Measurements from ENCODE around the gene STON2.

- TF ChIP-seq POLR2A (IDR thresholded peaks at IDR 0.05; ENCODE audit: control extremely low read depth in 1 of 2, low read depth in 2 of 2, low read length in 2 of 2) (no peak), HDAC2 (IDR thresholded peaks at IDR 0.05; ENCODE audit: borderline replicate concordance in 1 of 2, low read depth in 2 of 2, low read length in 2 of 2) (no peak), JUND (IDR thresholded peaks at IDR 0.05; ENCODE audit: low read length) (no peak), FOSL1 (IDR thresholded peaks at IDR 0.05; ENCODE audit: insufficient read depth, low read depth, low read length) (no peak), EZH2 (IDR thresholded peaks at IDR 0.05; ENCODE audit: low read depth, low read length, severe bottlenecking) (no peak), BCL11A (IDR thresholded peaks at IDR 0.05; ENCODE audit: low read depth in 2 of 2, low read length in 2 of 2) (no peak), ATF3 (IDR thresholded peaks at IDR 0.05; ENCODE audit: insufficient read depth, low read depth, low read length) (no peak), TAF1 (IDR thresholded peaks at IDR 0.05; ENCODE audit: low read depth, low read length) (no peak), EP300 (IDR thresholded peaks at IDR 0.05; ENCODE audit: borderline replicate concordance in 1 of 2, low read depth in 2 of 2, low read length in 2 of 2) (no peak)
- TF ChIP-seq, protein P1, sequence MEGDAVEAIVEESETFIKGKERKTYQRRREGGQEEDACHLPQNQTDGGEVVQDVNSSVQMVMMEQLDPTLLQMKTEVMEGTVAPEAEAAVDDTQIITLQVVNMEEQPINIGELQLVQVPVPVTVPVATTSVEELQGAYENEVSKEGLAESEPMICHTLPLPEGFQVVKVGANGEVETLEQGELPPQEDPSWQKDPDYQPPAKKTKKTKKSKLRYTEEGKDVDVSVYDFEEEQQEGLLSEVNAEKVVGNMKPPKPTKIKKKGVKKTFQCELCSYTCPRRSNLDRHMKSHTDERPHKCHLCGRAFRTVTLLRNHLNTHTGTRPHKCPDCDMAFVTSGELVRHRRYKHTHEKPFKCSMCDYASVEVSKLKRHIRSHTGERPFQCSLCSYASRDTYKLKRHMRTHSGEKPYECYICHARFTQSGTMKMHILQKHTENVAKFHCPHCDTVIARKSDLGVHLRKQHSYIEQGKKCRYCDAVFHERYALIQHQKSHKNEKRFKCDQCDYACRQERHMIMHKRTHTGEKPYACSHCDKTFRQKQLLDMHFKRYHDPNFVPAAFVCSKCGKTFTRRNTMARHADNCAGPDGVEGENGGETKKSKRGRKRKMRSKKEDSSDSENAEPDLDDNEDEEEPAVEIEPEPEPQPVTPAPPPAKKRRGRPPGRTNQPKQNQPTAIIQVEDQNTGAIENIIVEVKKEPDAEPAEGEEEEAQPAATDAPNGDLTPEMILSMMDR (IDR thresholded peaks at IDR 0.05; ENCODE audit: control extremely low read depth in 1 of 3, insufficient read depth in 1 of 3, low read depth in 1 of 3, low read length in 3 of 3), result no peak
Observed at GRCh38 chr14:81406863-81407262, 6.7 kb upstream of the STON2 start.

Measured in H1 (cell line).